Fibroblast of lung (primary cell): ENCODE measurements around the gene CCDC6. TPM values are rescaled to one million over a fixed set of nuclear protein-coding genes. Genes with fewer than 3 reads are reported as not detected.

Source experiments
- DNase-seq, 2 donors: peaks; one replicate each; pipeline versions ENCODE4 v3.0.0 to v3.0.0-alpha.2; 2010; ENCODE audit warnings: low read depth in 2 of 2
- H2AFZ ChIP-seq: 2 replicates; pipeline ENCODE4 v1.5.1; 2012; ENCODE audit warnings: low read length, control low read depth, inconsistent platforms
- H3K27ac ChIP-seq: 2 replicates; pipeline ENCODE4 v1.5.1; 2011; ENCODE audit warnings: low read length, control low read depth; ENCODE audit not compliant: insufficient read depth
- H3K27me3 ChIP-seq: 2 replicates; pipeline ENCODE4 v1.5.1; 2011; ENCODE audit warnings: mild to moderate bottlenecking, low read length; ENCODE audit not compliant: control insufficient read depth, insufficient read depth
- H3K36me3 ChIP-seq: 2 replicates; pipeline ENCODE4 v1.5.1; 2011; ENCODE audit warnings: low read length; ENCODE audit not compliant: control insufficient read depth, insufficient read depth
- H3K4me1 ChIP-seq: 2 replicates; pipeline ENCODE4 v1.5.1; 2011; ENCODE audit warnings: low read length; ENCODE audit not compliant: control insufficient read depth, insufficient read depth; ENCODE audit errors: extremely low read depth
- H3K4me2 ChIP-seq: 2 replicates; pipeline ENCODE4 v1.5.1; 2011; ENCODE audit warnings: low read length, control low read depth; ENCODE audit not compliant: insufficient read depth; ENCODE audit errors: extremely low read depth
- H3K4me3 ChIP-seq, 4 experiments: fragments of 200-600 bp in 1 of 4; sonication (generic) in 1 of 4; replicated peaks in 1 of 4; 2 replicates each; pipeline ENCODE4 v1.5.1; 2011 to 2016; ENCODE audit warnings: low read length in 4 of 4, low read depth in 3 of 4, mild to moderate bottlenecking in 3 of 4, control low read depth in 2 of 4, inconsistent platforms in 1 of 4, mixed read lengths in 1 of 4; ENCODE audit not compliant: insufficient read depth in 1 of 4; ENCODE audit errors: control extremely low read depth in 1 of 4
- H3K79me2 ChIP-seq: 2 replicates; pipeline ENCODE4 v1.5.1; 2012; ENCODE audit warnings: mild to moderate bottlenecking, low read length, inconsistent platforms; ENCODE audit not compliant: control insufficient read depth, insufficient read depth
- H3K9ac ChIP-seq: 2 replicates; pipeline ENCODE4 v1.5.1; 2011; ENCODE audit warnings: mild to moderate bottlenecking, low read length, control low read depth; ENCODE audit not compliant: insufficient read depth
- H3K9me3 ChIP-seq: 2 replicates; pipeline ENCODE4 v1.5.1; 2012; ENCODE audit warnings: low read depth, low read length; ENCODE audit not compliant: control insufficient read depth, insufficient read depth
- H4K20me1 ChIP-seq: 2 replicates; pipeline ENCODE4 v1.5.1; 2011; ENCODE audit warnings: low read length; ENCODE audit not compliant: control insufficient read depth, insufficient read depth; ENCODE audit errors: extremely low read depth
- CTCF ChIP-seq, 2 donors: IDR thresholded peaks in 1 of 2; conservative IDR thresholded peaks in 1 of 2; 1 replicate in 1 of 2; 2 replicates in 1 of 2; pipeline ENCODE4 v1.5.1; 2011 to 2012; ENCODE audit warnings: low read length in 2 of 2, control low read depth in 1 of 2, inconsistent platforms in 1 of 2, low read depth in 1 of 2, mild to moderate bottlenecking in 1 of 2
- EZH2 ChIP-seq: IDR thresholded peaks from 2 replicates; pipeline ENCODE4 v1.5.1; 2012; ENCODE audit warnings: low read length, control low read depth, mild to moderate bottlenecking; ENCODE audit errors: missing control alignments
- polyA plus RNA-seq, 2 donors: library from polyadenylated mRNA; depleted of rRNA in 1 of 2; stranded (reverse) in 1 of 2; unstranded in 1 of 2; fragments of >200 nt; gene quantifications; 2 replicates each; pipeline ENCODE4 v1.2.1, GENCODE V29; 2011 to 2012; ENCODE audit warnings: missing spikeins in 1 of 2
- total RNA-seq: library from RNA; depleted of rRNA; stranded (reverse); fragments of >200 nt; gene quantifications from 2 replicates; pipeline ENCODE4 v1.2.1, GENCODE V29; 2014

CCDC6 gene
- total and polyA plus RNA-seq, 2 donors (not counting 1 experiment from before 2014, with no cell fraction given): 35.5 to 51.2 TPM

GRCh38 chr10:59839576-59839975, 66.8 kb downstream of the CCDC6 start:
- no peaks in the 10 kb centered on the region for H3K27me3 ChIP-seq
- H3K36me3 ChIP-seq: no peaks in the 10 kb centered on the region
- no peaks in the 10 kb centered on the region for H3K9me3 ChIP-seq
- H4K20me1 ChIP-seq: no peaks in the 10 kb centered on the region
- no peak overlapping the region for H3K9ac ChIP-seq
- no peaks in the 10 kb centered on the region for H3K4me1 ChIP-seq
- no peak overlapping the region for H3K27ac ChIP-seq
- no peaks in the 10 kb centered on the region for H3K79me2 ChIP-seq
- no peak overlapping the region for H3K4me3 ChIP-seq
- DNase-seq: peak; percentile 28 to 79
- no peak overlapping the region for H2AFZ ChIP-seq
- TF ChIP-seq EZH2: no peak
- no peak for TF ChIP-seq CTCF (conservative IDR thresholded peaks at IDR 0.05 in 1 of 2, IDR thresholded peaks at IDR 0.05 in 1 of 2; ENCODE audit: low read depth in 1 of 2, low read length in 2 of 2)
- no peak overlapping the region for H3K4me2 ChIP-seq

- H3K79me2 ChIP-seq: no peaks in the 10 kb centered on the region
- H3K9me3 ChIP-seq: no peaks in the 10 kb centered on the region
- no peak for DNase-seq
Measured at GRCh38 chr10:59838085-59838789, 68.1 kb downstream of the CCDC6 start.

GRCh38 chr10:59833810-59834209, 72.5 kb downstream of the CCDC6 start:
- Histone ChIP-seq H3K79me2 (no peaks in the 10 kb centered on the region), H3K4me3 (no peak overlapping the region), H3K4me2 (no peak overlapping the region), H3K27ac (no peak overlapping the region), H3K4me1 (no peaks in the 10 kb centered on the region), H4K20me1 (peaks cover 3% of the 10 kb centered on the region), H3K27me3 (no peaks in the 10 kb centered on the region), H3K36me3 (peaks cover 2% of the 10 kb centered on the region), H2AFZ (no peak overlapping the region), H3K9ac (no peak overlapping the region), H3K9me3 (no peaks in the 10 kb centered on the region)
- DNase-seq: no peak
- TF ChIP-seq EZH2 (no peak), CTCF (conservative IDR thresholded peaks at IDR 0.05 in 1 of 2, IDR thresholded peaks at IDR 0.05 in 1 of 2; ENCODE audit: low read depth in 1 of 2, low read length in 2 of 2) (no peak)

More at GRCh38 chr10:59838085-59838789, 68.1 kb downstream of the CCDC6 start:
- H3K4me2 ChIP-seq: no peak overlapping the region
- no peaks in the 10 kb centered on the region for H3K36me3 ChIP-seq
- no peak overlapping the region for H3K27ac ChIP-seq
- no peak overlapping the region for H2AFZ ChIP-seq
- H3K4me3 ChIP-seq: no peak overlapping the region
- no peak overlapping the region for H3K9ac ChIP-seq
- no peak for TF ChIP-seq EZH2
- TF ChIP-seq CTCF (conservative IDR thresholded peaks at IDR 0.05 in 1 of 2, IDR thresholded peaks at IDR 0.05 in 1 of 2; ENCODE audit: low read depth in 1 of 2, low read length in 2 of 2): no peak
- no peaks in the 10 kb centered on the region for H3K4me1 ChIP-seq
- no peaks in the 10 kb centered on the region for H4K20me1 ChIP-seq
- no peaks in the 10 kb centered on the region for H3K27me3 ChIP-seq
